BLaER1 treated with 17β-estradiol and CSF1 and Interleukin-3, amounts not matched to agents 10 nM and 100 nM (cell line): ENCODE results near the gene DLD.

Source experiments
- H3K27ac ChIP-seq, 11 experiments: shearing (Covaris generic); formaldehyde crosslinking; 2 replicates each; pipeline ENCODE4 v1.8.1; 2022
- H3K27me3 ChIP-seq, 11 experiments: shearing (Covaris generic); formaldehyde crosslinking; 2 replicates each; pipeline ENCODE4 v1.8.1; 2022
- H3K36me3 ChIP-seq, 11 experiments: shearing (Covaris generic); formaldehyde crosslinking; 2 replicates each; pipeline ENCODE4 v1.8.1; 2022
- H3K4me1 ChIP-seq, 10 experiments: shearing (Covaris generic); formaldehyde crosslinking; 2 replicates each; pipeline ENCODE4 v1.8.1; 2022
- H3K4me2 ChIP-seq, 11 experiments: shearing (Covaris generic); formaldehyde crosslinking; 2 replicates each; pipeline ENCODE4 v1.8.1; 2022
- H3K4me3 ChIP-seq, 10 experiments: shearing (Covaris generic); formaldehyde crosslinking; 2 replicates each; pipeline ENCODE4 v1.8.1; 2022
- H3K9ac ChIP-seq, 11 experiments: shearing (Covaris generic); formaldehyde crosslinking; 2 replicates each; pipeline ENCODE4 v1.8.1; 2022
- H3K9me3 ChIP-seq, 11 experiments: shearing (Covaris generic); formaldehyde crosslinking; replicated peaks in 1 of 11; 2 replicates each; pipeline ENCODE4 v1.8.1; 2022
- H4K20me1 ChIP-seq, 11 experiments: shearing (Covaris generic); formaldehyde crosslinking; 2 replicates each; pipeline ENCODE4 v1.8.1; 2022
- Cebpa-rat ChIP-seq, 11 experiments: shearing (Covaris generic); IDR thresholded peaks; 2 replicates each; pipeline ENCODE4 v1.8.1; 2022

DLD gene

GRCh38 chr7:107959527-107959898 lies 68.5 kb downstream of the DLD start:
- Histone ChIP-seq H3K4me2 (peak overlapping the region in 3 of 11 experiments; percentile 44 to 71 (median 70); a peak in 6 of 22 replicates), H3K9ac (no peak overlapping the region), H3K27ac (peak overlapping the region in 1 of 11 experiments; percentile 59; a peak in 1 of 22 replicates), H3K4me1 (peaks cover 0 to 29% (median 0%) of the 10 kb centered on the region in 10 experiments; a peak in 6 of 20 replicates), H3K9me3 (peaks cover 0 to 5% (median 0%) of the 10 kb centered on the region in 11 experiments; a peak in 2 of 22 replicates), H3K27me3 (no peaks in the 10 kb centered on the region), H3K36me3 (no peaks in the 10 kb centered on the region), H4K20me1 (no peaks in the 10 kb centered on the region), H3K4me3 (no peak overlapping the region)
- no peak for TF ChIP-seq Cebpa-rat (IDR thresholded peaks at IDR 0.05)

GRCh38 chr7:107960272-107960671 lies 69.3 kb downstream of the DLD start:
- Histone ChIP-seq H3K27me3 (no peaks in the 10 kb centered on the region), H3K9ac (no peak overlapping the region), H3K27ac (no peak overlapping the region), H3K4me3 (no peak overlapping the region), H3K4me1 (peaks cover 0 to 29% (median 0%) of the 10 kb centered on the region in 10 experiments; a peak in 6 of 20 replicates), H3K4me2 (no peak overlapping the region), H3K9me3 (peaks cover 0 to 5% (median 0%) of the 10 kb centered on the region in 11 experiments; a peak in 2 of 22 replicates), H4K20me1 (no peaks in the 10 kb centered on the region), H3K36me3 (no peaks in the 10 kb centered on the region)
- no peak for TF ChIP-seq Cebpa-rat (IDR thresholded peaks at IDR 0.05)

GRCh38 chr7:107961405-107961804 lies 70.4 kb downstream of the DLD start:
- Histone ChIP-seq H3K9me3 (peaks cover 0 to 5% (median 0%) of the 10 kb centered on the region in 11 experiments; a peak in 2 of 22 replicates), H3K36me3 (no peaks in the 10 kb centered on the region), H3K27ac (no peak overlapping the region), H3K9ac (no peak overlapping the region), H3K4me3 (no peak overlapping the region), H3K4me2 (no peak overlapping the region), H3K27me3 (no peaks in the 10 kb centered on the region), H3K4me1 (peaks cover 0 to 29% (median 0%) of the 10 kb centered on the region in 10 experiments; a peak in 6 of 20 replicates), H4K20me1 (no peaks in the 10 kb centered on the region)
- no peak for TF ChIP-seq Cebpa-rat (IDR thresholded peaks at IDR 0.05)

GRCh38 chr7:107962817-107963216 lies 71.8 kb downstream of the DLD start:
- Histone ChIP-seq H3K4me2 (no peak overlapping the region), H3K9me3 (peaks cover 0 to 5% (median 0%) of the 10 kb centered on the region in 11 experiments; a peak in 2 of 22 replicates), H3K27ac (no peak overlapping the region), H3K4me3 (no peak overlapping the region), H4K20me1 (no peaks in the 10 kb centered on the region), H3K36me3 (no peaks in the 10 kb centered on the region), H3K27me3 (no peaks in the 10 kb centered on the region), H3K4me1 (peaks cover 0 to 21% (median 0%) of the 10 kb centered on the region in 10 experiments; a peak in 6 of 20 replicates), H3K9ac (no peak overlapping the region)
- no peak for TF ChIP-seq Cebpa-rat (IDR thresholded peaks at IDR 0.05)

GRCh38 chr7:107964510-107964909 lies 73.5 kb downstream of the DLD start:
- Histone ChIP-seq H4K20me1 (no peaks in the 10 kb centered on the region), H3K9ac (no peak overlapping the region), H3K4me1 (peaks cover 0 to 4% (median 0%) of the 10 kb centered on the region in 10 experiments; a peak in 6 of 20 replicates), H3K9me3 (peaks cover 0 to 5% (median 0%) of the 10 kb centered on the region in 11 experiments; a peak in 2 of 22 replicates), H3K36me3 (no peaks in the 10 kb centered on the region), H3K4me2 (no peak overlapping the region), H3K4me3 (no peak overlapping the region), H3K27ac (no peak overlapping the region), H3K27me3 (no peaks in the 10 kb centered on the region)
- no peak for TF ChIP-seq Cebpa-rat (IDR thresholded peaks at IDR 0.05)

- Histone ChIP-seq H4K20me1 (no peaks in the 10 kb centered on the region), H3K9me3 (peaks cover 0 to 5% (median 0%) of the 10 kb centered on the region in 11 experiments; a peak in 2 of 22 replicates), H3K4me1 (peaks cover 0 to 12% (median 3%) of the 10 kb centered on the region in 10 experiments; a peak in 9 of 20 replicates), H3K36me3 (no peaks in the 10 kb centered on the region), H3K4me2 (no peak overlapping the region), H3K4me3 (no peak overlapping the region), H3K27ac (no peak overlapping the region), H3K27me3 (no peaks in the 10 kb centered on the region), H3K9ac (no peak overlapping the region)
- no peak for TF ChIP-seq Cebpa-rat (IDR thresholded peaks at IDR 0.05)
Measured at GRCh38 chr7:107966711-107967110, 75.7 kb downstream of the DLD start.

- Histone ChIP-seq H3K27me3 (no peaks in the 10 kb centered on the region), H3K36me3 (no peaks in the 10 kb centered on the region), H3K9ac (no peak overlapping the region), H3K27ac (no peak overlapping the region), H3K4me1 (peaks cover 0 to 19% (median 4%) of the 10 kb centered on the region in 10 experiments; a peak in 9 of 20 replicates), H3K4me3 (no peak overlapping the region), H4K20me1 (no peaks in the 10 kb centered on the region), H3K4me2 (no peak overlapping the region), H3K9me3 (peaks cover 0 to 5% (median 0%) of the 10 kb centered on the region in 11 experiments; a peak in 2 of 22 replicates)
- TF ChIP-seq Cebpa-rat (IDR thresholded peaks at IDR 0.05) = no peak
Measured at GRCh38 chr7:107967420-107967819, 76.4 kb downstream of the DLD start.

- Histone ChIP-seq H3K27me3 (no peaks in the 10 kb centered on the region), H3K9ac (no peak overlapping the region), H3K4me3 (no peak overlapping the region), H3K9me3 (peaks cover 0 to 5% (median 0%) of the 10 kb centered on the region in 11 experiments; a peak in 2 of 22 replicates), H3K36me3 (no peaks in the 10 kb centered on the region), H3K27ac (no peak overlapping the region), H3K4me1 (peaks cover 0 to 19% (median 4%) of the 10 kb centered on the region in 10 experiments; a peak in 9 of 20 replicates), H4K20me1 (no peaks in the 10 kb centered on the region), H3K4me2 (no peak overlapping the region)
- no peak for TF ChIP-seq Cebpa-rat (IDR thresholded peaks at IDR 0.05)
Measured at GRCh38 chr7:107968449-107968848, 77.5 kb downstream of the DLD start.

GRCh38 chr7:107969856-107970255 lies 78.9 kb downstream of the DLD start:
- H3K27ac ChIP-seq = no peak overlapping the region
- no peaks in the 10 kb centered on the region for H3K27me3 ChIP-seq
- no peak for TF ChIP-seq Cebpa-rat (IDR thresholded peaks at IDR 0.05)
- peaks cover 0 to 19% (median 4%) of the 10 kb centered on the region in 10 experiments; a peak in 9 of 20 replicates for H3K4me1 ChIP-seq
- no peak overlapping the region for H3K4me2 ChIP-seq
- no peak overlapping the region for H3K9ac ChIP-seq
- no peaks in the 10 kb centered on the region for H4K20me1 ChIP-seq
- H3K36me3 ChIP-seq = no peaks in the 10 kb centered on the region
- 0 out of 22 replicates have a peak, but pooled peaks cover 0 to 2% (median 0%) of the 10 kb centered on the region in 11 experiments for H3K9me3 ChIP-seq
- H3K4me3 ChIP-seq = no peak overlapping the region
